Vagina (tissue), 2 donors: Measurements from ENCODE around the gene NALCN. TPM values are rescaled to one million over a fixed set of nuclear protein-coding genes. Genes with fewer than 3 reads are reported as not detected.

Source experiments
- DNase-seq, 2 donors: peaks; one replicate each; pipeline ENCODE4 v3.0.0-alpha.2; 2017; ENCODE audit errors: extremely low spot score in 2 of 2
- H3K27ac ChIP-seq: fragments of 200-600 bp; sonication (generic); one replicate; pipeline ENCODE4 v1.5.1; 2019
- H3K27me3 ChIP-seq: fragments of 200-600 bp; sonication (generic); one replicate; pipeline ENCODE4 v1.5.1; 2019
- H3K36me3 ChIP-seq, 2 donors: fragments of 200-600 bp; sonication (generic); one replicate each; pipeline ENCODE4 v1.5.1; 2017 to 2019
- H3K4me1 ChIP-seq: fragments of 200-600 bp; sonication (generic); one replicate; pipeline ENCODE4 v1.5.1; 2019
- H3K4me3 ChIP-seq, 2 donors: fragments of 200-600 bp; sonication (generic); 1 replicate in 1 of 2; 2 replicates in 1 of 2; pipeline ENCODE4 v1.5.1; 2016 to 2019
- H3K9me3 ChIP-seq: fragments of 200-600 bp; sonication (generic); one replicate; pipeline ENCODE4 v1.5.1; 2019
- CTCF ChIP-seq, 3 experiments: fragments of 450-650 bp in 2 of 3; fragments of 200-600 bp in 1 of 3; sonication (generic) in 1 of 3; IDR thresholded peaks; one replicate each; pipeline ENCODE4 v1.5.1; 2017 to 2019; ENCODE audit warnings: antibody characterized with exemption in 3 of 3, mild to moderate bottlenecking in 2 of 3, moderate library complexity in 2 of 3
- POLR2A ChIP-seq, 2 donors: fragments of 450-650 bp; IDR thresholded peaks; one replicate each; pipeline ENCODE4 v1.6.1; 2017; ENCODE audit warnings: antibody characterized with exemption in 2 of 2, mild to moderate bottlenecking in 2 of 2, moderate library complexity in 2 of 2
- POLR2AphosphoS5 ChIP-seq, 2 donors: sonication (generic); formaldehyde crosslinking; IDR thresholded peaks; one replicate each; pipeline ENCODE4 v1.9.0; 2017; ENCODE audit warnings: antibody characterized with exemption in 2 of 2, mild to moderate bottlenecking in 2 of 2, low read depth in 1 of 2; ENCODE audit not compliant: insufficient read depth in 1 of 2
- intact Hi-C: fragments of 100-400 bp; cut with DNase I; formaldehyde crosslinking; loops from one replicate; pipeline ENCODE4 v1.15.1; 2023
- total RNA-seq: library from RNA; depleted of rRNA; stranded (reverse); fragments of >200 nt; gene quantifications from one replicate; pipeline ENCODE4 v1.2.3, GENCODE V29; 2016

NALCN gene
- total RNA-seq, 1 donor from 2014 or later = 1.7 TPM

- H3K27ac ChIP-seq = no peak overlapping the region
- no peak for DNase-seq
- TF ChIP-seq POLR2AphosphoS5 (IDR thresholded peaks at IDR 0.05; ENCODE audit: insufficient read depth in 1 of 2, low read depth in 1 of 2) (no peak), CTCF (IDR thresholded peaks at IDR 0.05) (no peak), POLR2A (IDR thresholded peaks at IDR 0.05) (no peak)
- intact Hi-C loops = no loop called here
- no peaks in the 10 kb centered on the region for H3K4me1 ChIP-seq
- no peaks in the 10 kb centered on the region for H3K36me3 ChIP-seq
- H3K9me3 ChIP-seq = no peaks in the 10 kb centered on the region
- no peaks in the 10 kb centered on the region for H3K27me3 ChIP-seq
- no peak overlapping the region for H3K4me3 ChIP-seq
These were observed 148.7 kb downstream of the NALCN start for GRCh38 chr13:101267656-101268055.

DNA sequence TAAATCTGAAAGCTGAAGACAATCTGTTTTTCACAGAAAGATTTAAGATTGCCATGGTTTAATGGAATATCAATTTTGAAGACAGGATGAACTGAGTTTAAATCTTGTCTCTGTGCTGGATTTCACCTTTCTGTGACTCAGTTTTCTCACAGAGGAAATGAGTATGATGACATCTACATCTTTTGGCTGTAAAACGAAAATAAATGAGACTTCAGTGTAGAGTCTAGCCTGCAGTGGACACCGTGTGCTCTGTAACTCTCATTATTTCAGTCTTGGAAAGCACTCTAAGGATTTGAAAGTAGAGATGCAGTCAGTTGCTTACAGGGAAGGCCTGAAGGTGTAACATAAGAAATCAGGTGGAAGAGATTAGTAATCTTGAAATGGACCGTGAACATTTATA lies 150.4 kb downstream of the NALCN start:
- Histone ChIP-seq H3K4me3 (no peak overlapping the region), H3K27ac (no peak overlapping the region), H3K36me3 (no peaks in the 10 kb centered on the region), H3K27me3 (no peaks in the 10 kb centered on the region), H3K4me1 (no peaks in the 10 kb centered on the region), H3K9me3 (no peaks in the 10 kb centered on the region)
- DNase-seq = no peak
- intact Hi-C loops = no loop called here
- TF ChIP-seq CTCF (IDR thresholded peaks at IDR 0.05) (no peak), POLR2A (IDR thresholded peaks at IDR 0.05) (no peak), POLR2AphosphoS5 (IDR thresholded peaks at IDR 0.05; ENCODE audit: insufficient read depth in 1 of 2, low read depth in 1 of 2) (no peak)

- H3K4me3 ChIP-seq = no peak overlapping the region
- no peaks in the 10 kb centered on the region for H3K36me3 ChIP-seq
- no peaks in the 10 kb centered on the region for H3K9me3 ChIP-seq
- no peak for DNase-seq
- intact Hi-C loops = no loop called here
- no peaks in the 10 kb centered on the region for H3K27me3 ChIP-seq
- TF ChIP-seq POLR2AphosphoS5 (IDR thresholded peaks at IDR 0.05; ENCODE audit: insufficient read depth in 1 of 2, low read depth in 1 of 2) (no peak), POLR2A (IDR thresholded peaks at IDR 0.05) (no peak), CTCF (IDR thresholded peaks at IDR 0.05) (no peak)
- no peak overlapping the region for H3K27ac ChIP-seq
- no peaks in the 10 kb centered on the region for H3K4me1 ChIP-seq
These were observed 151.4 kb downstream of the NALCN start for GRCh38 chr13:101264931-101265330.

GRCh38 chr13:101262306-101262705 lies 154.0 kb downstream of the NALCN start:
- intact Hi-C loops = no loop called here
- H3K4me3 ChIP-seq = no peak overlapping the region
- no peak for TF ChIP-seq POLR2AphosphoS5 (IDR thresholded peaks at IDR 0.05; ENCODE audit: insufficient read depth in 1 of 2, low read depth in 1 of 2)
- no peak for TF ChIP-seq CTCF (IDR thresholded peaks at IDR 0.05)
- no peak for TF ChIP-seq POLR2A (IDR thresholded peaks at IDR 0.05)
- no peaks in the 10 kb centered on the region for H3K36me3 ChIP-seq
- H3K27me3 ChIP-seq = no peaks in the 10 kb centered on the region
- H3K4me1 ChIP-seq = no peaks in the 10 kb centered on the region
- no peak for DNase-seq
- H3K9me3 ChIP-seq = no peaks in the 10 kb centered on the region
- no peak overlapping the region for H3K27ac ChIP-seq

GRCh38 chr13:101258509-101258908 lies 157.8 kb downstream of the NALCN start:
- Histone ChIP-seq H3K9me3 (no peaks in the 10 kb centered on the region), H3K27ac (no peak overlapping the region), H3K27me3 (no peaks in the 10 kb centered on the region), H3K4me3 (no peak overlapping the region), H3K36me3 (no peaks in the 10 kb centered on the region), H3K4me1 (no peaks in the 10 kb centered on the region)
- TF ChIP-seq CTCF (IDR thresholded peaks at IDR 0.05) (no peak), POLR2AphosphoS5 (IDR thresholded peaks at IDR 0.05; ENCODE audit: insufficient read depth in 1 of 2, low read depth in 1 of 2) (no peak), POLR2A (IDR thresholded peaks at IDR 0.05) (no peak)
- intact Hi-C loops = no loop called here
- no peak for DNase-seq
